Spinal cord (tissue), 10 donors: ENCODE results near the gene PPP1R18. TPM values are rescaled to one million over a fixed set of nuclear protein-coding genes. Genes with fewer than 3 reads are reported as not detected.

Source experiments
- DNase-seq, 6 donors: peaks; one replicate each; pipeline versions ENCODE4 v3.0.0 to v3.0.0-alpha.2; 2013 to 2015; ENCODE audit warnings: low spot score in 6 of 6, low read depth in 4 of 6
- H3K27ac ChIP-seq: one replicate; pipeline ENCODE4 v1.5.1; 2013; ENCODE audit warnings: low read depth, low read length, control low read depth
- H3K27me3 ChIP-seq: one replicate; pipeline ENCODE4 v1.6.1; 2013; ENCODE audit warnings: low read length; ENCODE audit not compliant: control insufficient read depth, insufficient read depth
- H3K36me3 ChIP-seq: one replicate; pipeline ENCODE4 v1.6.1; 2013; ENCODE audit warnings: low read length; ENCODE audit not compliant: control insufficient read depth, insufficient read depth
- H3K4me1 ChIP-seq: one replicate; pipeline ENCODE4 v1.6.1; 2013; ENCODE audit warnings: low read length; ENCODE audit not compliant: control insufficient read depth, insufficient read depth
- H3K4me3 ChIP-seq: one replicate; pipeline ENCODE4 v1.5.1; 2013; ENCODE audit warnings: low read depth, low read length, control low read depth
- H3K9me3 ChIP-seq: one replicate; pipeline ENCODE4 v1.6.1; 2013; ENCODE audit warnings: low read length; ENCODE audit not compliant: control insufficient read depth, insufficient read depth
- WGBS: methylation state at CpG from one replicate; pipeline ENCODE4 v1.1.5; 2013; ENCODE audit warnings: missing lambda C conversion rate; ENCODE audit not compliant: insufficient coverage; 5-methylcytosine and 5-hydroxymethylcytosine counted together
- long read RNA-seq, 4 donors: transcript quantifications; one replicate each; lab custom pipeline, GENCODE V29; 2026
- polyA plus RNA-seq, 2 donors: library from polyadenylated mRNA; unstranded; fragments of 120-200 nt; gene quantifications; one replicate each; pipeline ENCODE4 v1.2.1, GENCODE V29; 2013; ENCODE audit not compliant: insufficient read length in 2 of 2
- total RNA-seq, 2 donors: library from RNA; depleted of rRNA in 1 of 2; stranded (reverse); fragments of 120-200 nt in 1 of 2; fragments of >200 nt in 1 of 2; gene quantifications; one replicate each; pipeline versions ENCODE4 v1.2.3 to v1.2.4, GENCODE V29; 2013 to 2014
- donor health status: healthy.

Gene PPP1R18
- 10 to 100 TPM; 14.5 to 28.9 TPM for total RNA-seq
- polyA plus RNA-seq, result 10 to 100 TPM; 46.7 to 49.3 TPM
- long read RNA-seq, donor 1, transcript PPP1R18-206 (3 exons, 1,448 nt), result major isoform, 19 of 23 reads
- long read RNA-seq, donor 1, partial matches to known transcripts, result 0 of 23 reads
- long read RNA-seq, donor 1, other reads (novel, unspliced or antisense), result 0 of 23 reads
- long read RNA-seq, donor 2, partial matches to known transcripts, result 0 of 4 reads
- long read RNA-seq, donor 2, other reads (novel, unspliced or antisense), result 0 of 4 reads
- long read RNA-seq, donor 3, transcript PPP1R18-206 (3 exons, 1,448 nt), result major isoform, 7 of 7 reads
- long read RNA-seq, donor 3, partial matches to known transcripts, result 0 of 7 reads
- long read RNA-seq, donor 3, other reads (novel, unspliced or antisense), result 0 of 7 reads
- long read RNA-seq, donor 4, transcript PPP1R18-206 (3 exons, 1,448 nt), result major isoform, 10 of 13 reads
- long read RNA-seq, donor 4, partial matches to known transcripts, result 0 of 13 reads
- long read RNA-seq, donor 4, other reads (novel, unspliced or antisense), result 0 of 13 reads

GRCh38 chr6:30686009-30686907 is at the start of gene PPP1R18:
PPP1R18 (minus strand) TSS chr6:30686645; CDS start chr6:30686018, 627 bp downstream.
- Histone ChIP-seq H3K4me3 (peak within 1 kb of the TSS; percentile 99), H3K9me3 (no peaks in the 10 kb centered on the region), H3K27me3 (no peaks in the 10 kb centered on the region), H3K36me3 (peaks cover 10% of the 10 kb centered on the region), H3K27ac (peak within 1 kb of the TSS; percentile 98), H3K4me1 (peaks cover 79% of the 10 kb centered on the region)
- peak in 2 of 6 donors; percentile 66 to 80 for DNase-seq
- under 1% methylated on average over 32 of the region's 41 CpGs for WGBS

- no peak overlapping the region for H3K27ac ChIP-seq
- no peak overlapping the region for H3K4me3 ChIP-seq
- no peaks in the 10 kb centered on the region for H3K27me3 ChIP-seq
- H3K9me3 ChIP-seq, result no peaks in the 10 kb centered on the region
- WGBS, result 97% methylated on average over 5 of the region's 8 CpGs
- peaks cover 80% of the 10 kb centered on the region for H3K36me3 ChIP-seq
- DNase-seq, result no peak
- H3K4me1 ChIP-seq, result peaks cover 5% of the 10 kb centered on the region
Measured at GRCh38 chr6:30735668-30736314, 49.3 kb upstream of the PPP1R18 start.

- Histone ChIP-seq H3K4me3 (no peak overlapping the region), H3K27ac (no peak overlapping the region), H3K36me3 (peaks cover 88% of the 10 kb centered on the region), H3K9me3 (no peaks in the 10 kb centered on the region), H3K4me1 (peaks cover 9% of the 10 kb centered on the region), H3K27me3 (no peaks in the 10 kb centered on the region)
- DNase-seq, result no peak
- 95% methylated on average over 8 of the region's 12 CpGs for WGBS
Measured at GRCh38 chr6:30732237-30732943, 45.9 kb upstream of the PPP1R18 start.

GRCh38 chr6:30730601-30731435 is 44.4 kb upstream of the PPP1R18 start:
- Histone ChIP-seq H3K27me3 (no peaks in the 10 kb centered on the region), H3K4me1 (peaks cover 9% of the 10 kb centered on the region), H3K4me3 (no peak overlapping the region), H3K27ac (no peak overlapping the region), H3K36me3 (peaks cover 87% of the 10 kb centered on the region), H3K9me3 (no peaks in the 10 kb centered on the region)
- WGBS, result 58% methylated on average over 19 of the region's 30 CpGs
- DNase-seq, result peak in 2 of 6 donors; percentile 62 to 81

- Histone ChIP-seq H3K27ac (no peak overlapping the region), H3K27me3 (no peaks in the 10 kb centered on the region), H3K4me1 (peaks cover 20% of the 10 kb centered on the region), H3K9me3 (no peaks in the 10 kb centered on the region), H3K36me3 (peaks cover 84% of the 10 kb centered on the region), H3K4me3 (no peak overlapping the region)
- 50% methylated on average over 3 of the region's 7 CpGs for WGBS
- DNase-seq, result peak in 1 of 6 donors; percentile 5
Measured at GRCh38 chr6:30727920-30728553, 41.6 kb upstream of the PPP1R18 start.

GRCh38 chr6:30726506-30727413 is 40.3 kb upstream of the PPP1R18 start:
- H3K27ac ChIP-seq, result no peak overlapping the region

GRCh38 chr6:30725713-30726505 is 39.5 kb upstream of the PPP1R18 start:
- no peaks in the 10 kb centered on the region for H3K9me3 ChIP-seq
- no peak overlapping the region for H3K4me3 ChIP-seq
- H3K36me3 ChIP-seq, result peaks cover 79% of the 10 kb centered on the region
- H3K4me1 ChIP-seq, result peaks cover 33% of the 10 kb centered on the region
- no peak overlapping the region for H3K27ac ChIP-seq
- 35% methylated on average over 2 of the region's 3 CpGs for WGBS
- H3K27me3 ChIP-seq, result no peaks in the 10 kb centered on the region
- peak in 1 of 6 donors; percentile 28 for DNase-seq

More at GRCh38 chr6:30726506-30727413, 40.3 kb upstream of the PPP1R18 start:
- no peak for DNase-seq
- H3K4me3 ChIP-seq, result no peak overlapping the region
- peaks cover 31% of the 10 kb centered on the region for H3K4me1 ChIP-seq
- WGBS, result 78% methylated on average over 8 of the region's 11 CpGs
- no peaks in the 10 kb centered on the region for H3K9me3 ChIP-seq
- H3K27me3 ChIP-seq, result no peaks in the 10 kb centered on the region
- peaks cover 84% of the 10 kb centered on the region for H3K36me3 ChIP-seq
